ENCODE data around the gene CD6.

DNA sequence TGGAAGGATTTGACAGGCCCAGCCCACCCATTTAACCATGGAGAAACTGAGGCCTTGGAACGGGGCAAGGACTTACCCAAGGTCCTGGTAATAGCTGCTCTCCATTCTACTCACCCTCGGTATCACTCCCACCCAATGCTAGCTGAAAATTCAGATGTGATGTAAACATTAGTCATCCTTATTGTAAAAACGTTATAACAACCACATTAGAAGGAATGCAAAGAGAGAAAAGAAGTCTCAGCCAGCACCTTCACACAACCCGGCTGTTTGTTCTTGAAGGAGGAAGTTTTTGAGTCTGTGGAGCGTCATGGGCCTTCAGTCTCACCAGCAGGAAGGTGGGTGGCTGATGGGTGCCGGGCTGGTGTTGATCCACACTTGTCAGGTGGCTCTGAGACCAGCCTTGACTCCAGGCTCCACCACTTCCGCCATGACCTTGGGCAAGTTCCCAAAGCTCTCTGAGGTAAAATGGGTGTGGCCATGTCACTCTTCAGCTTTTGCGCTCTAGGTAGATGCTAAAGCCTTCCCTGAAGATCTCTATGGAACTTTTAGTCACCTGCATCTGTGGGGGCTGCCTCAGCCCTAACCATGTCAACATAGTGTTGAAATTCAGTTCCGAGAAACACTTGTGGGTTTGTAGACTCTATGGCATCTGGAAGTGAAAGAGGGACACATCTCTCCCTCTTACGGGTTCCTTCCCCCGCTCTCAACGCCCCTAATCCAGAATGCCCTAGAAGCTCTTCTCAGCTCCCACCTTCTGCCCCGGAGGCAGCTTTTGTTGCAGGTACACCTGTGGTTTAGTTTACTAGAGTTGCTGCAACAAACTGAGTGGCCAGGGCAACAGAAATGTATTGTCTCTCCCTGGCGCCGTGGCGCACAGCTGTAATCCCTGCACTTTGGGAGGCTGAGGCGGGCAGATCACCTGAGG lies 14.8 kb downstream of the CD6 start:
- TF ChIP-seq, protein P1, sequence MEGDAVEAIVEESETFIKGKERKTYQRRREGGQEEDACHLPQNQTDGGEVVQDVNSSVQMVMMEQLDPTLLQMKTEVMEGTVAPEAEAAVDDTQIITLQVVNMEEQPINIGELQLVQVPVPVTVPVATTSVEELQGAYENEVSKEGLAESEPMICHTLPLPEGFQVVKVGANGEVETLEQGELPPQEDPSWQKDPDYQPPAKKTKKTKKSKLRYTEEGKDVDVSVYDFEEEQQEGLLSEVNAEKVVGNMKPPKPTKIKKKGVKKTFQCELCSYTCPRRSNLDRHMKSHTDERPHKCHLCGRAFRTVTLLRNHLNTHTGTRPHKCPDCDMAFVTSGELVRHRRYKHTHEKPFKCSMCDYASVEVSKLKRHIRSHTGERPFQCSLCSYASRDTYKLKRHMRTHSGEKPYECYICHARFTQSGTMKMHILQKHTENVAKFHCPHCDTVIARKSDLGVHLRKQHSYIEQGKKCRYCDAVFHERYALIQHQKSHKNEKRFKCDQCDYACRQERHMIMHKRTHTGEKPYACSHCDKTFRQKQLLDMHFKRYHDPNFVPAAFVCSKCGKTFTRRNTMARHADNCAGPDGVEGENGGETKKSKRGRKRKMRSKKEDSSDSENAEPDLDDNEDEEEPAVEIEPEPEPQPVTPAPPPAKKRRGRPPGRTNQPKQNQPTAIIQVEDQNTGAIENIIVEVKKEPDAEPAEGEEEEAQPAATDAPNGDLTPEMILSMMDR (IDR thresholded peaks at IDR 0.05) = no peak
- no peak for TF ChIP-seq POLR2AphosphoS5 (IDR thresholded peaks at IDR 0.05)
- no peak for TF ChIP-seq POLR2A (IDR thresholded peaks at IDR 0.05)

All from prostate gland (tissue), 2 donors.